Lower leg skin (tissue), 3 donors: ENCODE measurements around the gene KCNK15.

Experiments
- CTCF ChIP-seq, 3 donors: fragments of 450-650 bp; IDR thresholded peaks; one replicate each; pipeline ENCODE4 v1.5.1; 2016; ENCODE audit warnings: antibody characterized with exemption in 3 of 3, mild to moderate bottlenecking in 3 of 3, moderate library complexity in 2 of 3
- POLR2A ChIP-seq, 2 donors: fragments of 450-650 bp; IDR thresholded peaks; one replicate each; pipeline ENCODE4 v1.6.1; 2016 to 2017; ENCODE audit warnings: antibody characterized with exemption in 2 of 2, mild to moderate bottlenecking in 1 of 2, moderate library complexity in 1 of 2

GRCh38 chr20:44758247-44759101 lies 12.8 kb downstream of the KCNK15 start:
- TF ChIP-seq CTCF (IDR thresholded peaks at IDR 0.05) (no peak), POLR2A (IDR thresholded peaks at IDR 0.05) (no peak)
